NK-92 (cell line): Measurements from ENCODE around the gene INTU.
"Not testable (repeated sequence)": the region's sequence is repeated elsewhere in the genome, so short reads cannot be mapped to it uniquely, and the experiment has no call there.

Experiments
- DNase-seq: peaks from one replicate; lab custom pipeline; 2025; ENCODE audit not compliant: unreplicated experiment; lab: John Stamatoyannopoulos, UW

The INTU gene

DNA sequence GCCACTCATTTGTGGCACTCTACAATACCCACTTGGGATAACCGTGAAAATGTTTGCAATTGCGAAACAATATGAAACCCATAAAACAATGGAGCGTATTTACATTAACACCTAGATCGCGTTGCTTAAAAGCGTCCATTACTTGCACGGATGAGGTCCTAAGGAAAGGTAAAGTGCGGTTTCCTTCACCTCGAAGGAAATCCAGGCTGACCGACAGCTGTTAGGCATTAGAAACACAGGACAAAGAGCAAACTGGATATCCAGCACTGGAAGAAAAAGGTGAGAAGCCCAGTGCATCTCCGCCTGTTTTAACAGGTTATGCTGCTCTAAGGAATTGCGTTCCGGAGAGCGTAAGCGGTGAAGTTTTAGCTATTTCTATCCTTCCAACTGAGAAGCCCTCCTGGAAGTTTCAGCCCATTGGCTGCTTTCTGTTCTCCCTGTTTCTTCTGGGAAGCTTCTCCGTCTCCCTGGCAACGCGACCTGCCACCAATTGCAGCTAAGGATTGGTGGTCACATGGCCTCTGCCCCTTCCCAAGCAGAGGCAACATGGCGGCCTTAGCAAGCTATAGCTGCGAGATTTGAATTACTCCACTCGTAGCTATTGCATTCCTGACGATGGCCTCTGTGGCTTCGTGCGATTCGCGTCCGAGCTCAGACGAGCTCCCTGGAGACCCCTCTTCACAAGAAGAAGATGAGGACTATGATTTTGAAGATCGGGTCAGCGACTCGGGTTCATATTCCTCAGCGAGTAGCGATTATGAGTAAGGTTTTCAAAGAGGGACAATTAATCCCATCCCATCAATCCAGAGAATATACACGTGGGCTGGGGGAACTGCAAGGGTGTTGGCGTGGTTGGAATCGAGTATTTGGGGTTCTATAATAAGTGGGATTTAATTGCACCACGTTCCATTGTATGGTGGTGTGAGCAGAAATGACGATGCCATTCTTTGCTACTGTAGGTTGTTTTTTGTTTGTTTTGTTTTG, at the start of gene INTU:
Gene INTU (plus strand): TSS at position 538 of the 984 bp plus-strand sequence. CDS start 78 bp downstream, at position 616.
- DNase-seq = no peak

DNA sequence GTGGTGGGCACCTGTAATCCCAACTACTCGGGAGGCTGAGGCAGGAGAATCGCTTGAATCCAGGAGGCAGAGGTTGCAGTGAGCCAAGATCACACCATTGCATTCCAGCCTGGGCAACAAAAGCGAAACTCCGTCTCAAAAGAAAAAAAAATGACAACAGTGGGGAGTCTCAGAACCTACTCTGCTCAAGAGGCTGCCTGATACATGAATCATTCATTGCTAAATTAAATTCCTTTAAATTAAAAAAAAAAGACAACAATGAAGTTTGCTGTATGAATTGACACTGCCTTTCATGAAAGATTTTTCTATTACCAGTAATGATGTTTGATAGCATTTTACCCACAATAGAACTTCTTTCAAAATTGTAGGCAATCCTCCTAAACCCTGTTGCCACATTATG, 46.3 kb upstream of the INTU start:
- DNase-seq = not testable (repeated sequence)

DNA sequence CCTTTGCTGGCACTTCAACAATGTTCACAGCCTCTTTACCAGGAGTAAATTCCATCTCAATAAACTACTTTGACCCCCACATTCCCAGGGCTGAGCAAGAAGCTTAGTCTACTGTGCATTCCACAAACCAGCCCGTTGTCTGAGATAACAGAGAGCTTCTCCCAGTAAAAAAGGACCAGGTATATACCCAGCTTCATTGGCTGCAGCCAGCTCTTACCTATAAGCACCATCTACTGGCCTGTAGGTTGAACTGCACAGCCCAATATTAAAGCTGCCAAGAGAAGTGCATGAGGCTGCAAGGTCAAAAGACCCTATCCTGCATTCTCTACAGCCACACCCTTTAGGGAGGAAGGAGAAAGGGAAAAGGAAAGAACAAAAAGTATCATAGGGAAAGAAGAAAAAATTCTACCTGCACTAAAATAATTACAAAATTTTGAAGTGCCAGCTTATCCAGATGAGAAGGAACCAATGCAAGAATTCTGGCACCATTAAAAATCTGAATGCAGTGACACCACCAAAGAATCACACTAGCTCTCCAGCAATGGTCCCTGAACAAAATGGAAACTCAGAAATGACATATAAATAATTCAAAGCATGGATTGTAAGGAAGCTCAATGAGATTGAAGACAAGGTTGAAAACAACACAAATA, 45.7 kb upstream of the INTU start:
- no peak for DNase-seq

DNA sequence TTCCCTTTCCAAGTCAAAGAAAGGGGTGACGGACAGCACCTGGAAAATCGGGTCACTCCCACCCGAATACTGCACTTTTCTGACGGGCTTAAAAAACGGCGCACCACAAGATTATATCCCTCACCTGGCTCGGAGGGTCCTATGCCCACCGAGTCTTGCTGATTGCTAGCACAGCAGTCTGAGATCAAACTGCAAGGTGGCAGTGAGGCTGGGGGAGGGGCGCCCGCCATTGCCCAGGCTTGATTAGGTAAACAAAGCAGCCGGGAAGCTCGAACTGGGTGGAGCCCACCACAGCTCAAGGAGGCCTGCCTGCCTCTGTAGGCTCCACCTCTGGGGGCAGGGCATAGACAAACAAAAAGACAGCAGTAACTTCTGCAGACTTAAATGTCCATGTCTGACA, 43.6 kb upstream of the INTU start:
- not testable (repeated sequence) for DNase-seq

DNA sequence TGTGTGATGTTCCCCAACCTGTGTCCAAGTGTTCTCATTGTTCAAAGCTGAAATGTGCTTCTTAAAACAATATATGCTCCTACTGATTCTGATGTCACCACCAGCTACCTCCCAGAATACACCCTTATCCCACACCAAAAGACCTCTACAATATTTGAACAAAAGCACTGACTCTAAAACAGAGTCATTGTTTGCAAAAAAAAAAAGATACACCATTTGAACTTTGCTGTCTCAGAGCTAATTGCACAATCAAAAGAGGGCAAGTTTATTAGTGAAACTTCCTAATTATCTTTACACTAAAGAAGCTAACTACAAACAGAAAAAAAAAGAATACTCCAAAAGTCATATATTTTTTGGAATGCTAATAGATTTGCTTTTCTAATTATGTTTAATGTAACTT, 34.1 kb upstream of the INTU start:
- no peak for DNase-seq

DNA sequence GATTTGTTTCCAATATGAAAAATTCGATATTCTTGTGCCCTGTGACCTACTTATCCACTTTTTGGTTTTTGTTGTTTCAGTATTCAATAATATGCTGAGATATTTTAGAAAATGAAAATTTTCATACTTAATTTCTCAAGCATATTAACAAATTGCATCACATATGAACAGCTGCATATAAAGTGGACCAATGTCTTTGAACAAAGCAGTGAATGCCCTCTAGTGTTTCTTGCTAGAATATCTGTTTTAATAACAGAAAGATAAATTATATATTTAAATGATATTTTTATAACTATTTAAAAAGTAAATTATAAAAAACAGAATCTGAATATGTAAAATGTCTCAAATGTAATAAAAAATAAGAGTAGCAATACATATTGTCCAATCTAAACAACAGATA, 31.7 kb upstream of the INTU start:
- DNase-seq = no peak

DNA sequence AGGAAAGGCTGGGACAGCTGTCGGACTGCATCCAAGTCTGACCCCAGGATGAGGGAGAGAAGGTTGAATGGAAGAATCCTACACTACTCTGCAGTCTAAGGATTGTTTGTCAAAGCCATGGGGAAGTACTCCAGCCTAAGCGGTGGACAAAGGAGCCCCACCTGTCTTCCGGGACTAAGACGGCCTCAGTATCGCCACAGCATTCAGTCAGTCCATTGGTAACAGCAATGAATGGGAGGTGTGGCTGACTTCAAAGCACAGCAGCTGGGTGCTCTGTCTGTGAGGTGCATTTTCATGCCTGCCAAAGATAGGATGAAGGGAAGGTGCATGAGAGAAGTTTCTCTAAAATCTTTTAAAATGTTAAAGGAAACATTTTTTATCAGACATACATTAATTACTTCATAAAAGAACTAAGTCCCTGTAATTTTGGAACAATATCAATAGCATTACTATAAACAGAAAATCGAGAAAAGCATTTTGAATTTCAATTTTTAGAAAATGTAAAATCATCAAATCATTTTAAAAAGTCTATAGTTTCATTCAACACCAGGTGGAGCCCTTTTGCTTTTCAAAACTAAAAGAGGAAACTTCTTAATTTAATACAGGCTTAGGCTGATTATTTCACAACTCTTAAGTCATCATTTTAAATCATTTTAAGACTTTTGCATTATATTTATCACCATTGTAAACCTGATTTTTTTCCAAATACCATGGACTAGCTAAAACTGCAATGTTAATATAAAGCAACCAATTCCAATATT, 27.6 kb upstream of the INTU start:
- no peak for DNase-seq

DNA sequence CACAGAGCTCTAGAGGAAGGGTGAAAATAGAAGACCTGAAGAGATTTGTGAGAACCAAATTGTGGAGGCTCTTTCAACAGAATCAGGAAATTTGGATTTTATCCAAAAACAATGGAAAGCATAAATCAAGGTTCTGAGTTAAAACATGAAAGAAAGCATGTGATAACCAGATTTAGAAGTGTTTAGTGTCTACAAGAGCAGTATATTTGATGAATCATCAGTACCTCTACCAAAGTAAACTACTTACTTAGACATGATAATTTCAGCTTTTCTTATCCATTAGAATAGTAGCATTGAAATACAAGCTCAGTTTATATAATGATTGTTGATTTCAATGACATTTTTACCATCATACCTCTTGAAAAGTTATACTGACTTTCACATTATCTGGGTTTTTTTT, 25.9 kb upstream of the INTU start:
- no peak for DNase-seq

DNA sequence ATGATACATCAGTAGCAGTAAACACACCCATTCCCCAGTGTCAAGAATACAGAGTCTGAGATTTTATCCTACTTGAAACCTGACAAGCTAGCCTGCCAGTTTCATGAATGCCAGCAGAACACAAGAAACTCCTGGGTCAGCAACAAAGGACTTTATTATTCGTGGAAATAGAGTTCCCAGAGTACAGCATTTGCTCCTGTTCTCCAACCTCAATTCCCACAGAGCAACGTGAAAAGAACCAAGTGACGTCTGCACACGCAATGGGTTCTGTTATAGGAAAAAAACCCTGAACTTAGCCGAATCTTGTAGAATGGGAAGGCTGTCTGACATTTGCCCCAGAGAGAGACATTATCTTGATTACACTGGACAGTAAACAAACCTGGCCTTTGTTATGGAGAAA, 23.3 kb upstream of the INTU start:
- no peak for DNase-seq

DNA sequence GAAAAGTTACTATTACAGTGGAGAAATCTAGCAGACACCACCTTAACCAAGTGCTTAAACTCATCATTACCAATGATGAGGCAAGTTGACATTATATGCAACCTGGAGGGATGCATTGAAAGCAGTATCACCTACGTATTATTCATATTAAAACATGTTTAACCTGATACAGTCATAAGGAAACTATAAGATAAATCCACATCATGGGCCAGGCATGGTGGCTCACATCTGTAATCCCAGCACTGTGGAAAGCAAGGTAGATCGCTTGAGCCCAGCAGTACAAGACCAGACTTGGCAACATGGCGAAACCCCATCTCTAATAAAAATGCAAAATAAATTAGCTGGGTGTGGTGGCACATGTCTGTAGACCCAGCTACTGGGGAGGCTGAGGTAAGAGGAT, 22.3 kb upstream of the INTU start:
- no peak for DNase-seq

DNA sequence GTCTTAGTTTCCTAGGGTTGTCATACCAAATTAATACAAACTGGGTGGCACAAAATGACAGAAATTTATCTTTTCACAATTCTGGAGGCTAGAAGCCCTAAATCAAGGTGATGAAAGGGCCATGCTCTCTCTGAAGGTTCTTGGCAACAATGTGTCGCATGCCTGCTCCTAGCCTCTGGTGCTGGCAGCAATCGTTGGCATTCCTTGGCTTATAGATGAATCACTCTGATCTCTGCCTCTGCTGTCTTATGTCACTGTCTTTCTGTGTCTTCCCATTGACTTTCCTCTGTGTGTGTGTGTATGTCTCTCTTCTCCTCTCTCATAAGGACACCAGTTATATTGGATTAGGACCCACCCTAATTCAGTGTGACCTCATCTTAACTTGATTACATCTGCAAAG, 15.9 kb upstream of the INTU start:
- DNase-seq = no peak

DNA sequence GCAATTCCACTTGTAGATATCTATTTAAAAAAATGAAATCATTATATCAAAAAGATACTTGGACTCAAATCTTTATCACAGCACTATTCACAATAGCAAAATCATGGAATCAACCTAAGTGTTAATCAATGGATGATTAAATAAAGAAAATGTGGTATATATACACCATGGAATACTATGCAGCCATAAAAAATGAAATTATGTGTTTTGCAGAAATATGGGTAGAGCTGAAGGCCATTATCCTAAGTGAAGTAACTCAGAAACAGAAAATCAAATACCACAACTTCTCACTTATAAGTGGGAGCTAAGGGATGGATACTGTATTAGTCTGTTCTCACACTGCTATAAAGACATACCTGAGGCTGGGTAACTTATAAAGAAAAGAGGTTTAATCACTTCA, 14.3 kb upstream of the INTU start:
- DNase-seq = no peak

DNA sequence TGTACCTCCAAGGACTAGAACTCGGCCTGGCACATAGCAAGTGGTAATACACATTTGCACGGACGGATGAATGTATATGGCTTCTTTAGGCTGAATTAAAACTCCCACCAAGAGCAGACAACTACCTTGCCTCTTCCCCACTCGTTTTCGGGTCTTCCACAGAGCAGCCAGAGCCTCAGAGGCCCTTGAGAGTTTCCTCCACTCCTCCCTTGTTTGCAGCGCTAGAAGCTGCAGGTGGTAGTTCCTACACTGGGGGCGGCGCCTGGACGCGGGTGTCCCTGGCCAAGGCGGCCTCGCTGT, 10.2 kb upstream of the INTU start:
- DNase-seq = no peak

DNA sequence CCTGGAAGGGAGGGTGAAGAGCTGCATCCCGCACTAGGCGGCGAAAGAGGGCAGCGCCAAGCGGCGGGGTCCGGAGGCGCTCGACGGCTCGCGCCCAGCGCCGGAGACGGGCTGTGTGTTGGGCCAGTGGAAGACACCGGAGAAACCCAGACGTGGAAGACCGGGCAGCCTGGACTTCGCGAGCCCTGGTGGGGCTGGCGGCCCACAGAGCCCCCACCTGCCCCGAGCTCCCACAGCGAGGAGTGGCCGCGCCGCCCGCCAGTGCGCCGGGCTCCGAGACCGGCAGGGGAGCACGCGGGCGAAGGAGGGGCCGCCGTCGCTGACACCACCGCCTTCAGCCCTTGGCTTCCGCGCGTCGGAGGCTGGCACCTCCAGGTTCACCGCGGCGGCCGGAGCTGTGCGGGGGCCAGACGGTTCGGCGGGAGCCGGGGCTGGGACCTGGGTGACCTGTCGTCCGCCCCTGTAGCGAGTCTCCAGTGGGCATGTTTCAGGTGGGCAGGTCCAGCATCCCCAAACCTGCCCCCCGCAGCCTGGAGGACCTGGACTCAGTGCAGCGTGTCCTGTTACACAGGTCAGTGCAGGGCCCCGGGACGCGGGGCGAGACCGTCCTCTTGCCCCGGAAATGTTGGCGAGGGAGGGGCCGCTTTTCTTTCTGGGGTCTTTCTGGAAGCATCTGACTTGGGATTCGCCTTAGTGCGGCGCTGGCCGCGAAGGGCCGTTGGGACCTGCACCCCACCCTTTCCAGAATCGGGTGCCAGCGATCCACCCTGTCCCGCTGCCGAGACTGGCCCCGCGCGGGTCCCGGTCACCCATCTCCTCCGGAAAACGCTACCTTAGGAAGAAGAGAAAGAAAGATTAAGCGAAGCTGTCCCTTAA, 9.6 kb upstream of the INTU start:
- DNase-seq = no peak

DNA sequence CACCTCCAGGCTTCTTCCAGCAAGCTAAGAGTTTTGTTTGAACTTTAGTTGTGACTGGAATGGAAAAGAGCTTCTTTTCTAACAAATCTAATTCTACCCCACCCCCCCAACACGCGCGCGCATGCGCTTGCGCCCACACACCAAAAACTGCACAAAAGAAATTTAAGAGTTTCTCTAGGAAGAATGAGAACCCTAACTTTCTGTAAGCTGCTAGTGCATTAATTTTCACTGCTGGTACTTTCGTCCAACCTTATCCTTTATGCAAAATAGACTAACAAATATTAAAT, 9.0 kb upstream of the INTU start:
- DNase-seq = no peak

DNA sequence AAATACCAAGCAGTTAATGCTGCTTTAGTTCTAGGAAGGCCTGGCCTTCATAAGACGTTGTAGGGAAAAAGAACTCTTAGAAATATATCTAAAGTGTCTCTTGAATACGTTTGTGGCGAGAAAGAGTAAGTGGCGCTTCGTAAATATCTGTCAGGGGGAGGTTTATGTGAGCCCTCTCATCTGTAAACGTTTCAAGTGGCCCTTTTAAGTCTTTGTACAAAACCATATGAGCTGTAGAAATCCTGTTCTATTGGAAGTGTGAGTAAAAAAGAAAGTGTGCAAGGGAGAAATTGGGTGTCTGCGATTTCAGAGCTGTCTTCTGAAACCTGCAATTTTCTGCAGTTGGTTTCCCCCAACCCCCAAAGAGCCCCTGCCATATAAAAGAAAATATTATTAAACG, 8.6 kb upstream of the INTU start:
- no peak for DNase-seq

DNA sequence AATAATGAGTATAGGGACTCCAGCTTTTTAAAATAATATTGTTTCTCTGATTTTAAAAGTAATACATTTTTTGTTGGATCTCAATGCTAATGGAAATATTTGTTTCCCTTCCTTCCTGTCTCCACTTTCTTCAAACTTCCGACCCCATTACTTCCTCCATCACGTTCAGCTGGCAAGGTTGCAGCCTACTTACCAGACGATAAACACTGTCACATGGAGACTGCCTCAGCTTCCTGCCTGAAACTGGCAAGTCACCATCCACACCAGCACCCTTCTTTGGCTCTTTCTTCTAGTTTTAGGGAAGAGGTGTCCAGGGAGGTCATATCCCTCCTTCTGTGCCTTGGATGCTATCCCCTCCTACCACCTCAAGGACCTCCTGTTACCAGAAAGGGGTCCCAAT, 3.4 kb upstream of the INTU start:
- DNase-seq = no peak

DNA sequence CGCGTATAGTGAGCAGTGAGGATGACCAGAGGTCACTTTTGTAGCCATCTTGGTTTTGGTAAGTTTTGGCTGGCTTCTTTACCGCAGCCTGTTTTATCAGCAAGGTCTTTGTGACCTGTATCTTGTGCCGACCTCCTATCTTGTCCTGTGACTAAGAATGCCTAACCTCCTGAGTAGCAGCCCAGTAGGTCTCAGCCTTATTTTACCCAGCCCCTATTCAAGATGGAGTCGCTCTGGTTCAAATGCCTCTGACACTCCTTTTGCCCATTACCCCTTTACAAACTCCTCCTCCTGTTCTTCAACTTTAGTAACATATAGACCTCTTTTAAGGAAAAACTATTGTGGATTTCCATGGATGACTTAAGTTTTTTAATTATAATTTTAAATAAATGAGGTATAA, 2.6 kb upstream of the INTU start:
- DNase-seq = no peak

DNA sequence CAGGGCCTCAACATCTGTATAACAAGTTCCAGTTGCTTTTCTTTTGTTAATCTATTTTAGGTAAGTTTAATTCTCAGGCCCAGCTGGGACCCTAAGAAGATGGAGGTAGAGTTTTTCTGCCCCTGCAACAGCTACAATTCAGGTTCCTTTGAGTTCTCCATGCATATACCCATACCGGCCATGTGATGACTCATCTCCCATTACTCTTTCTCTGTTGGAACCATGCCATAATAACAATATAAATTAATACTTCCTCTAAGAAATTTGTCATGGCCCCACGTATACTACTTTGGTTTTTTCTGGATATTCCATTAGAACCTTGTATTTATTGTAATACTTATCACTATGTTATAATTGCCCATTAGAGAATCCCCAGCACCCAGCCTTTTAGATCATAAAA, 1.3 kb upstream of the INTU start:
- no peak for DNase-seq

DNA sequence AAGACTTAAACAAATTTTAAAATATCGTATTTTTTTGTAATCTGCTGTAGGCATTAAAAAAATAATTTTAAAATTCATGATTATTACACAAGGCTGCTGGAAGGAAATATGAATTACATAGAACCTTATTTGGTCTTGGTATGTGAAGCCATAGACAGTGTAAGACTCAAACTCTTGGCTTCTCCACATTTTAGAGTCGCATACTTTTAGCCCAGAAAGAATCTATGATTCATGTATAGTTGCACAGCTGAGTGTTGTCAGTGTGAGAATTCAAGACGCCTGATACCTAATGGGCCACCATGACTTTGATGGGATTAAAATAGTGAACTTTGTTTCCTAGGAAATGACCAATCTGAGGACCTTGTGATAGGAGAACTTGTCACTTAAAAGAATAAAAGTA, 1.4 kb downstream of the INTU start:
- no peak for DNase-seq

DNA sequence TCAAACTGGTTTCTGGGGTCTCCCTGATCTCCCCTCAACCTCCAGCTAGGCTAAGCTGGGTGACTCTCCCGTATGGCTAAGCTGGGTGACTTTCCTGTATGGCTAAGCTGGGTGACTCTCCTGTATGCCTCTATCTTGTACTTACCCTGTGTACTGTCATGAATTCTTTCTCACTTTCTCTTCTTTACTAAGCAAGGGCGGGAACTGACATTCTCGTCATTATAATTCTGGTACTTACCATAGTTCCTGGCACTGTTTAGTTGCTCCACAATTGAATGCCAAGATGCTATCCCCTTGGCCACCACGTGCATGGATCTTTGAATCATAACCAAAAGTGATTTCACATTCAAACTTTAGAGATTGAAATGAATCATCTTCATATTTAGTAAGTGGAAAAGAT, 8.8 kb downstream of the INTU start:
- DNase-seq = no peak
